Esophagus muscularis mucosa (tissue), 4 donors: ENCODE results near the gene CD248. TPM values are rescaled to one million over a fixed set of nuclear protein-coding genes. Genes with fewer than 3 reads are reported as not detected.

Experiments used
- DNase-seq: peaks from one replicate; pipeline ENCODE4 v3.0.0-alpha.2; 2017; ENCODE audit errors: extremely low spot score
- H3K27ac ChIP-seq, 4 donors: fragments of 200-600 bp; sonication (generic); replicated peaks in 1 of 4; 1 replicate in 3 of 4; 2 replicates in 1 of 4; pipeline ENCODE4 v1.5.1; 2016 to 2019; ENCODE audit warnings: mild to moderate bottlenecking in 1 of 4
- H3K27me3 ChIP-seq, 4 donors: fragments of 200-600 bp; sonication (generic); one replicate each; pipeline versions ENCODE4 v1.5.1 to v1.6.0; 2016 to 2019
- H3K36me3 ChIP-seq, 4 donors: fragments of 200-600 bp; sonication (generic); one replicate each; pipeline ENCODE4 v1.5.1; 2016 to 2019
- H3K4me1 ChIP-seq, 4 donors: fragments of 200-600 bp; sonication (generic); one replicate each; pipeline ENCODE4 v1.5.1; 2016 to 2019
- H3K4me3 ChIP-seq, 4 donors: fragments of 200-600 bp; sonication (generic); 1 replicate in 2 of 4; 2 replicates in 2 of 4; pipeline ENCODE4 v1.5.1; 2016 to 2019; ENCODE audit warnings: mild to moderate bottlenecking in 4 of 4, moderate library complexity in 1 of 4
- H3K9me3 ChIP-seq, 4 donors: fragments of 200-600 bp; sonication (generic); 1 replicate in 3 of 4; 2 replicates in 1 of 4; pipeline ENCODE4 v1.5.1; 2016 to 2019
- CTCF ChIP-seq, 3 experiments: fragments of 200-600 bp in 2 of 3; fragments of 450-650 bp in 1 of 3; sonication (generic) in 2 of 3; IDR thresholded peaks; one replicate each; pipeline ENCODE4 v1.5.1; 2017 to 2019; ENCODE audit warnings: antibody characterized with exemption in 3 of 3, mild to moderate bottlenecking in 2 of 3, moderate library complexity in 1 of 3
- EP300 ChIP-seq: sonication (generic); formaldehyde crosslinking; IDR thresholded peaks from one replicate; pipeline ENCODE4 v1.6.1; 2017; ENCODE audit warnings: antibody characterized with exemption
- POLR2A ChIP-seq: fragments of 450-650 bp; IDR thresholded peaks from one replicate; pipeline ENCODE4 v1.6.1; 2017; ENCODE audit warnings: antibody characterized with exemption, moderate library complexity, mild to moderate bottlenecking, low read depth
- POLR2AphosphoS5 ChIP-seq, 2 donors: sonication (generic); formaldehyde crosslinking; IDR thresholded peaks; one replicate each; pipeline ENCODE4 v1.6.1; 2017; ENCODE audit warnings: antibody characterized with exemption in 2 of 2
- WGBS: methylation state at CpG from one replicate; pipeline ENCODE4 v1.1.5; 2018; 5-methylcytosine and 5-hydroxymethylcytosine counted together
- intact Hi-C: fragments of 100-400 bp; cut with DNase I; formaldehyde crosslinking; loops from one replicate; pipeline ENCODE4 v1.15.1; 2023
- total RNA-seq, 4 donors: library from RNA; depleted of rRNA; stranded (reverse); fragments of >200 nt; gene quantifications; one replicate each; pipeline versions ENCODE4 v1.1.0 to v1.2.1, GENCODE V29; 2016

CD248 gene
- total RNA-seq, 4 donors from 2014 or later = 23.0 to 83.8 (median 33.0) TPM

- Histone ChIP-seq H3K27ac (peak overlapping the region in 3 of 4 donors; percentile 30 to 77 (median 68)), H3K4me3 (no peak overlapping the region), H3K4me1 (peaks cover 21 to 32% (median 29%) of the 10 kb centered on the region in 4 donors), H3K27me3 (no peaks in the 10 kb centered on the region), H3K9me3 (no peaks in the 10 kb centered on the region), H3K36me3 (peaks cover 31 to 78% (median 75%) of the 10 kb centered on the region in 4 donors)
- intact Hi-C loops = no loop called here
- WGBS = 65% methylated on average over 6 of the region's 18 CpGs
- TF ChIP-seq CTCF (IDR thresholded peaks at IDR 0.05) (no peak), POLR2A (no peak), POLR2AphosphoS5 (IDR thresholded peaks at IDR 0.05) (no peak), EP300 (no peak)
- DNase-seq = no peak
Measured at GRCh38 chr11:66337103-66337899, 20.5 kb upstream of the CD248 start.

- Histone ChIP-seq H3K4me3 (peak within 1 kb of the TSS; percentile 58 to 66 (median 64)), H3K27me3 (no peaks in the 10 kb centered on the region), H3K4me1 (peaks cover 21 to 32% (median 29%) of the 10 kb centered on the region in 4 donors), H3K36me3 (peaks cover 27 to 76% (median 71%) of the 10 kb centered on the region in 4 donors), H3K27ac (peak within 1 kb of the TSS; percentile 59 to 77 (median 64)), H3K9me3 (no peaks in the 10 kb centered on the region)
- no peak for DNase-seq
- TF ChIP-seq EP300 (no peak), POLR2AphosphoS5 (IDR thresholded peaks at IDR 0.05) (peak; percentile 26 to 62), CTCF (IDR thresholded peaks at IDR 0.05) (peak in 2 of 3 experiments; percentile 34 to 43), POLR2A (no peak)
- intact Hi-C loops = no loop called here
- 5% methylated on average over 16 of the region's 22 CpGs for WGBS
Measured at GRCh38 chr11:66336234-66337102, 19.6 kb upstream of the CD248 start, which contains the start of gene RIN1. Gene RIN1, minus strand, starts transcription at chr11:66336434. Its CDS starts 32 bp downstream, at chr11:66336402.

- Histone ChIP-seq H3K4me1 (peaks cover 21 to 32% (median 29%) of the 10 kb centered on the region in 4 donors), H3K27ac (peak overlapping the region; percentile 59 to 77 (median 64)), H3K4me3 (peak overlapping the region; percentile 58 to 66 (median 64)), H3K9me3 (no peaks in the 10 kb centered on the region), H3K27me3 (no peaks in the 10 kb centered on the region), H3K36me3 (peaks cover 19 to 68% (median 63%) of the 10 kb centered on the region in 4 donors)
- intact Hi-C loops = no loop called here
- whole genome bisulfite sequencing = 25% methylated on average over 15 of the region's 35 CpGs
- DNase-seq = no peak
- TF ChIP-seq POLR2A = no peak
- no peak for TF ChIP-seq CTCF (IDR thresholded peaks at IDR 0.05)
- TF ChIP-seq EP300 = no peak
- TF ChIP-seq POLR2AphosphoS5 (IDR thresholded peaks at IDR 0.05) = no peak
Measured at GRCh38 chr11:66335531-66336233, 18.8 kb upstream of the CD248 start.

- 68% methylated on average over 18 of the region's 42 CpGs for WGBS
- Histone ChIP-seq H3K4me3 (peak overlapping the region; percentile 58 to 66 (median 64)), H3K36me3 (peaks cover 12 to 59% (median 55%) of the 10 kb centered on the region in 4 donors), H3K4me1 (peaks cover 21 to 32% (median 29%) of the 10 kb centered on the region in 4 donors), H3K9me3 (no peaks in the 10 kb centered on the region), H3K27ac (no peak overlapping the region), H3K27me3 (no peaks in the 10 kb centered on the region)
- TF ChIP-seq POLR2A (no peak), POLR2AphosphoS5 (IDR thresholded peaks at IDR 0.05) (no peak), CTCF (IDR thresholded peaks at IDR 0.05) (no peak), EP300 (no peak)
- intact Hi-C loops = no loop called here
- no peak for DNase-seq
Measured at GRCh38 chr11:66334605-66335442, 18.0 kb upstream of the CD248 start.
